Measurements from ENCODE around the gene CRHBP. TPM values are rescaled to one million over a fixed set of nuclear protein-coding genes. Genes with fewer than 3 reads are reported as not detected.
"Not testable (repeated sequence)": the region's sequence is repeated elsewhere in the genome, so short reads cannot be mapped to it uniquely, and the experiment has no call there.

The CRHBP gene
- total and polyA plus RNA-seq, 8 donors = 0.31 to 1.2 (median 0.57) TPM; not detected in 4

GRCh38 chr5:76986825-76987526, 34.1 kb downstream of the CRHBP start:
- FAIRE-seq = no peak
- H3K27ac ChIP-seq = no peak overlapping the region

GRCh38 chr5:76990899-76991459, 38.1 kb downstream of the CRHBP start:
- FAIRE-seq = no peak
- WGBS, 2 donors = 45 to 63% methylated on average over 5 of the region's 5 CpGs
- H3K27me3 ChIP-seq = no peaks in the 10 kb centered on the region
- no peak for ATAC-seq
- intact Hi-C loops (cut with DNase I) = no loop called here
- H3K4me3 ChIP-seq = no peak overlapping the region
- no peak overlapping the region for H3K27ac ChIP-seq
- no peaks in the 10 kb centered on the region for H3K4me1 ChIP-seq
- no peak for DNase-seq
- no peaks in the 10 kb centered on the region for H3K9me3 ChIP-seq
- no peak for TF ChIP-seq CTCF (IDR thresholded peaks at IDR 0.05)
- H3K36me3 ChIP-seq = no peaks in the 10 kb centered on the region

More at GRCh38 chr5:76986825-76987526, 34.1 kb downstream of the CRHBP start:
- WGBS, 2 donors = 41 to 45% methylated on average over 6 of the region's 6 CpGs
- intact Hi-C loops (cut with DNase I) = no loop called here
- Histone ChIP-seq H3K36me3 (no peaks in the 10 kb centered on the region), H3K9me3 (no peaks in the 10 kb centered on the region), H3K4me3 (no peak overlapping the region), H3K4me1 (no peaks in the 10 kb centered on the region), H3K27me3 (no peaks in the 10 kb centered on the region)
- DNase-seq = no peak
- no peak for TF ChIP-seq CTCF (IDR thresholded peaks at IDR 0.05)
- ATAC-seq = no peak

- DNase-seq; H3K9me3 ChIP-seq; intact Hi-C loops (cut with DNase I); H3K27ac ChIP-seq; H3K36me3 ChIP-seq; FAIRE-seq; H3K4me1 ChIP-seq; H3K4me3 ChIP-seq; H3K27me3 ChIP-seq: not testable (repeated sequence)
- 79 to 81% methylated on average over 9 of the region's 9 CpGs for WGBS, 2 donors
- ATAC-seq = peak in 1 of 4 donors; percentile 51
These were observed 40.6 kb downstream of the CRHBP start for GRCh38 chr5:76993436-76993835.

GRCh38 chr5:76994337-76994736, 41.5 kb downstream of the CRHBP start:
- FAIRE-seq = no peak
- no peaks in the 10 kb centered on the region for H3K27me3 ChIP-seq
- no peak overlapping the region for H3K27ac ChIP-seq
- intact Hi-C loops (cut with DNase I) = no loop called here
- H3K9me3 ChIP-seq = no peaks in the 10 kb centered on the region
- H3K4me1 ChIP-seq = no peaks in the 10 kb centered on the region
- no peak for DNase-seq
- TF ChIP-seq CTCF (IDR thresholded peaks at IDR 0.05) = no peak
- H3K4me3 ChIP-seq = no peak overlapping the region
- no peak for ATAC-seq
- no peaks in the 10 kb centered on the region for H3K36me3 ChIP-seq
- 61 to 80% methylated on average over 6 of the region's 6 CpGs for WGBS, 2 donors

GRCh38 chr5:76998251-76998650, 45.4 kb downstream of the CRHBP start:
- H3K27me3 ChIP-seq; H3K27ac ChIP-seq; DNase-seq; FAIRE-seq; H3K9me3 ChIP-seq; ATAC-seq; intact Hi-C loops (cut with DNase I); H3K4me1 ChIP-seq; H3K36me3 ChIP-seq; H3K4me3 ChIP-seq: not testable (repeated sequence)
- 74 to 82% methylated on average over 4 of the region's 4 CpGs for WGBS, 2 donors

- FAIRE-seq = no peak
- Histone ChIP-seq H3K4me1 (no peaks in the 10 kb centered on the region), H3K4me3 (no peak overlapping the region), H3K36me3 (no peaks in the 10 kb centered on the region), H3K9me3 (no peaks in the 10 kb centered on the region), H3K27me3 (peaks cover 0 to 3% (median 0%) of the 10 kb centered on the region in 4 donors), H3K27ac (no peak overlapping the region)
- WGBS, 2 donors = 54 to 78% methylated on average over 2 of the region's 2 CpGs
- intact Hi-C loops (cut with DNase I) = no loop called here
- no peak for TF ChIP-seq CTCF (IDR thresholded peaks at IDR 0.05)
- ATAC-seq = peak in 1 of 4 donors; percentile 43
- no peak for DNase-seq
These were observed 46.6 kb downstream of the CRHBP start for GRCh38 chr5:76999451-76999850.

Data from pancreas (tissue), 10 donors.